Type B pancreatic cell (in vitro differentiated cells): Measurements from ENCODE around the gene NID2. TPM values are rescaled to one million over a fixed set of nuclear protein-coding genes. Genes with fewer than 3 reads are reported as not detected.

Experiments used
- DNase-seq: peaks from one replicate; pipeline ENCODE4 v3.0.0; 2021; ENCODE audit warnings: mixed read lengths; ENCODE audit not compliant: unreplicated experiment; ENCODE audit errors: extremely low spot score
- H3K27ac Mint-ChIP-seq: 2 replicates; pipeline ENCODE4 v1.8.0; 2021; ENCODE audit warnings: mild to moderate bottlenecking, mixed read lengths
- H3K27me3 Mint-ChIP-seq: 2 replicates; pipeline ENCODE4 v1.8.0; 2021; ENCODE audit warnings: mixed read lengths
- H3K36me3 Mint-ChIP-seq: 2 replicates; pipeline ENCODE4 v1.8.0; 2021; ENCODE audit warnings: mixed read lengths
- H3K4me1 Mint-ChIP-seq: one replicate; pipeline ENCODE4 v1.8.0; 2021; ENCODE audit warnings: mixed read lengths; ENCODE audit not compliant: unreplicated experiment
- H3K4me3 Mint-ChIP-seq: 2 replicates; pipeline ENCODE4 v1.8.0; 2021; ENCODE audit warnings: mild to moderate bottlenecking, mixed read lengths
- H3K9me3 Mint-ChIP-seq: 2 replicates; pipeline ENCODE4 v1.8.0; 2021; ENCODE audit warnings: mixed read lengths
- CTCF ChIP-seq: fragments of 200-600 bp; sonication (generic); conservative IDR thresholded peaks from 2 replicates; pipeline ENCODE4 v1.5.0; 2021; ENCODE audit warnings: antibody characterized with exemption, mild to moderate bottlenecking
- total RNA-seq: library from RNA; stranded (reverse); gene quantifications from 2 replicates; pipeline ENCODE4 v1.2.1, GENCODE V29; 2021; ENCODE audit warnings: low replicate concordance

NID2 gene
- total RNA-seq, 1 donor from 2014 or later = 65.7 TPM

DNA sequence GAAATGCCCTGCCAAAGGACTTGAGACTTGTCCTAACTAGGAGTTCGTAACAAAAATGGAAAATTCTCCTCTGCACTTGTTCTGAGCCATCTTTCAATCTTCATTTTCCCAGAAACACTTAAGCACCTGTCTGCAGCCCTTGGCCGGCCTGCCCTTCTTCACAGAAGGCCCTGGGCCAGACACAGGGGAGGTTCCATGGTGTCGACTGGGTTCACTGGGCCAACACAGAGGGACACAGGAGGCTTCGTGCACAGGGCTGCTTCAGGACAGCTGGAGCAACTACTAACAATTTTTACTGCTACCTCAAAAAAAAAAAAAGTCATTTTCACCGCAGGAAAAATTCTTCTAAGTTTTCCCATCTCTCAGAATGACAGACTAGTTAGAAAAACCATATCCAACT is 19.6 kb downstream of the NID2 start:
- Mint-ChIP-seq H3K27ac (no peak overlapping the region), H3K4me3 (no peak overlapping the region), H3K36me3 (peaks cover 4% of the 10 kb centered on the region), H3K4me1 (peaks cover 31% of the 10 kb centered on the region), H3K9me3 (no peaks in the 10 kb centered on the region), H3K27me3 (no peaks in the 10 kb centered on the region)
- no peak for DNase-seq
- no peak for TF ChIP-seq CTCF

DNA sequence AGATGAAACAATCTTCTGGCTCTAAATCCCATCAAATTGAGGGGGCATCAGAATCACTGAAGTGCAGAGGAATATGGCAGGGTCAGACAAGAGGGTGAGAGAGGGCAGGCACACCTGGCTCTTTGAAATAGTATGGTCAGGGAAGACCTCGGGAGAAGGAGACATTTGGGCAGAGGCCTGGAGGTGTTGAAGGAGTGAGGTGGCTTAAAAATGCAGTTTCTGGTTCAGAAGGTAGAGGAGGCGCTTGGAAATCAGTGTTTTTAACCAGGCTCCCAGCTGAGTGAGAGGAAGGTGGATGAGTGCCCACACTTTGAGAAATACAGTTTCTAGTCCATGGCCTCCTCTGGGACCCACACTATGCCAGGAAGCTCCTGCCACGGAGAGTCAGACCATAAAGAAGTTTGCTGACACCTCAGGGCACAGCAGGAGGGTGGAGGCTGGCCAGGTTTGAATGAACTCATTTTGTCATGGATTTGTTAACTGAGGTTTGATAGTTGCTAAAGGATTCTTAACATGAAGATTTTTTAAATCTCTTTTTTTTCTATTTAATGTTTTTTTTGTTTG is 20.1 kb downstream of the NID2 start:
- Mint-ChIP-seq H3K9me3 (no peaks in the 10 kb centered on the region), H3K27me3 (peaks cover 2% of the 10 kb centered on the region), H3K36me3 (peaks cover 4% of the 10 kb centered on the region), H3K4me3 (no peak overlapping the region), H3K4me1 (peaks cover 34% of the 10 kb centered on the region), H3K27ac (no peak overlapping the region)
- no peak for DNase-seq
- no peak for TF ChIP-seq CTCF

GRCh38 chr14:52048116-52048515 is 20.7 kb downstream of the NID2 start:
- no peaks in the 10 kb centered on the region for H3K9me3 Mint-ChIP-seq
- no peak overlapping the region for H3K4me3 Mint-ChIP-seq
- H3K27me3 Mint-ChIP-seq = peaks cover 3% of the 10 kb centered on the region
- peaks cover 35% of the 10 kb centered on the region for H3K4me1 Mint-ChIP-seq
- H3K36me3 Mint-ChIP-seq = peaks cover 4% of the 10 kb centered on the region
- no peak overlapping the region for H3K27ac Mint-ChIP-seq
- no peak for TF ChIP-seq CTCF
- no peak for DNase-seq

GRCh38 chr14:52046376-52046917 is 22.4 kb downstream of the NID2 start:
- no peak overlapping the region for H3K27ac Mint-ChIP-seq

DNA sequence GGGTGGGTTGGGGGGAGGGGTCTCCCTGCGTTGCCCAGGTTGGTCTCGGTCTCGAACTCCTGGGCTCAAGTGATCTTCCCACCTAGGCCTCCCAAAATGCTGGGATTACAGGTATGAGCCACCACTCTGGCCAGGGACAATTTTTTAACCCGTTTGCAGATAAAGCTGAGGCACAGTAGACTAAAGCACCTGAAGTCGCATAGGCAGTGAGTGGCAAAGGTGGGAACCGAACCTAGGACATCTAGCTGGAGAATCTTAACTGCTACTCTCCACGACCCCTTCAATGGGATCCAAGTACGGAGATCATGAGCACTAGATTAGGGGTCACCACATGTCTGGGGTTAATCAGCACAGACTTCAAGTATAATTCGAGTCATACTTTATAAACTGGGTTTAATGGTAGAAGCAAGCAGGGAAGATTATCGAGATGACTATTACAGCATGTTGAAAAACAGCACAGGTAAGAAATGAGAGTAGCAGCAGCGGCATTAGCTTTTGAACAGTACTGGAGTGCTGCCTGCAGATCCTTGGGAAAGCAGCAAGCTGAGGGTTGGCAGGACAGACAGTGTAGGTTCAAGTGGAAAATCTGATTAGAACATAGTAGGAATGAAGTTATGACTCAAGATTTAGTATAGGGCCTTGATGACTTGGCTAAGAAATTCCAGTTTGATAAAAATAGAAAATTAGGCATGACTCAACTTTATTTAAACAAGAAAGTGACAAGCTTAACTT is 23.9 kb downstream of the NID2 start:
- no peak for DNase-seq
- no peaks in the 10 kb centered on the region for H3K9me3 Mint-ChIP-seq
- H3K36me3 Mint-ChIP-seq = no peaks in the 10 kb centered on the region
- TF ChIP-seq CTCF = no peak
- H3K27me3 Mint-ChIP-seq = peaks cover 5% of the 10 kb centered on the region
- peaks cover 15% of the 10 kb centered on the region for H3K4me1 Mint-ChIP-seq
- no peak overlapping the region for H3K27ac Mint-ChIP-seq
- H3K4me3 Mint-ChIP-seq = no peak overlapping the region

More at GRCh38 chr14:52046376-52046917, 22.4 kb downstream of the NID2 start:
- no peak overlapping the region for H3K4me3 Mint-ChIP-seq
- no peaks in the 10 kb centered on the region for H3K36me3 Mint-ChIP-seq
- TF ChIP-seq CTCF = no peak
- H3K4me1 Mint-ChIP-seq = peaks cover 24% of the 10 kb centered on the region
- no peak for DNase-seq
- peaks cover 5% of the 10 kb centered on the region for H3K27me3 Mint-ChIP-seq
- H3K9me3 Mint-ChIP-seq = no peaks in the 10 kb centered on the region
